HepG2 (cell line): Measurements from ENCODE around the gene LDLRAD4. TPM values are rescaled to one million over a fixed set of nuclear protein-coding genes. Genes with fewer than 3 reads are reported as not detected.

Experiments
- ATAC-seq: fragments of 200-7000 bp; cut with Tn5 transposase; 3 replicates; pipeline ENCODE4 v1.9.1; 2020; ENCODE audit warnings: mild to moderate bottlenecking, moderate library complexity
- BruUV-seq: library from RNA; stranded (reverse); fragments of 400-500 nt; replicated peaks from 2 replicates; lab custom pipeline; 2021; lab: Mats Ljungman, UMichigan
- CTCF ChIA-PET: fragments of 300-600 bp; formaldehyde crosslinking; extraction: SDS; loops from one replicate; lab custom pipeline; 2021; ENCODE audit warnings: low total read pairs, inconsistent platforms, low intra/inter-chr PET ratio; lab: Yijun Ruan, JAX
- POLR2A ChIA-PET: fragments of 350-600 bp; sonication (Branson Sonifier 250); formaldehyde crosslinking; loops from one replicate; lab custom pipeline; 2020; ENCODE audit warnings: antibody characterized with exemption, inconsistent platforms; lab: Yijun Ruan, JAX
- DNase-seq: peaks from one replicate; pipeline ENCODE4 v3.0.0-alpha.2; 2015; ENCODE audit warnings: low spot score
- FAIRE-seq: peaks from 3 replicates; lab custom pipeline; 2011; peaks lifted over from hg19 to GRCh38; lab: Jason Lieb, UNC
- H2AFZ ChIP-seq: one replicate; pipeline ENCODE4 v1.6.1; 2011; ENCODE audit warnings: low read length, inconsistent platforms
- H3K27ac ChIP-seq: fragments of 300-600 bp; 3 replicates; pipeline ENCODE4 v1.8.0; 2011; ENCODE audit warnings: mixed run types, mild to moderate bottlenecking, mixed read lengths, low read length, inconsistent platforms; ENCODE audit not compliant: insufficient read depth; ENCODE audit errors: extremely low read length
- H3K27me3 ChIP-seq, 2 experiments: fragments of 200-600 bp in 1 of 2; 2 replicates in 1 of 2; 3 replicates in 1 of 2; pipeline versions ENCODE4 v1.6.0 to v1.8.0; 2011; ENCODE audit warnings: low read length in 2 of 2, mild to moderate bottlenecking in 2 of 2, moderate library complexity in 2 of 2, inconsistent platforms in 1 of 2; ENCODE audit not compliant: insufficient read depth in 2 of 2, control insufficient read depth in 1 of 2
- H3K36me3 ChIP-seq, 2 experiments: fragments of 200-600 bp in 1 of 2; replicated peaks in 1 of 2; 2 replicates in 1 of 2; 3 replicates in 1 of 2; pipeline versions ENCODE4 v1.5.1 to v1.8.0; 2011; ENCODE audit warnings: low read length in 2 of 2, inconsistent platforms in 1 of 2; ENCODE audit not compliant: insufficient read depth in 2 of 2, control insufficient read depth in 1 of 2
- H3K4me1 ChIP-seq: 2 replicates; pipeline ENCODE4 v1.5.1; 2012; ENCODE audit warnings: low read length, inconsistent platforms; ENCODE audit not compliant: insufficient read depth
- H3K4me2 ChIP-seq: 2 replicates; pipeline ENCODE4 v1.6.0; 2011; ENCODE audit warnings: low read depth, low read length, inconsistent platforms
- H3K4me3 ChIP-seq, 3 experiments: fragments of 200-600 bp in 1 of 3; sonication (generic), shearing (Covaris generic) in 1 of 3; replicated peaks in 1 of 3; 2 replicates each; pipeline ENCODE4 v1.5.1; 2011 to 2016; ENCODE audit warnings: low read length in 3 of 3, inconsistent platforms in 2 of 3, low read depth in 2 of 3, mild to moderate bottlenecking in 2 of 3, control low read depth in 1 of 3, mixed read lengths in 1 of 3; ENCODE audit not compliant: insufficient read depth in 1 of 3
- H3K79me2 ChIP-seq: one replicate; pipeline ENCODE4 v1.6.1; 2011; ENCODE audit warnings: low read length, inconsistent platforms; ENCODE audit not compliant: insufficient read depth
- H3K9ac ChIP-seq: 2 replicates; pipeline ENCODE4 v1.6.0; 2011; ENCODE audit warnings: mild to moderate bottlenecking, low read depth, low read length, inconsistent platforms; ENCODE audit not compliant: insufficient read depth
- H3K9me3 ChIP-seq: 2 replicates; pipeline ENCODE4 v1.5.1; 2012; ENCODE audit warnings: mild to moderate bottlenecking, low read length
- H4K20me1 ChIP-seq: 2 replicates; pipeline ENCODE4 v1.6.0; 2011; ENCODE audit warnings: inconsistent platforms, mild to moderate bottlenecking, low read length, moderate library complexity; ENCODE audit not compliant: insufficient read depth
- EP300 ChIP-seq, 3 experiments: sonication (generic) in 1 of 3; formaldehyde crosslinking in 1 of 3; IDR thresholded peaks; 2 replicates each; pipeline versions ENCODE4 v1.5.1 to v1.6.1; 2011 to 2020; ENCODE audit warnings: low read depth in 2 of 3, low read length in 2 of 3, borderline replicate concordance in 1 of 3, improper control_type of control experiment in 1 of 3, mild to moderate bottlenecking in 1 of 3, missing genetic modification reagents in 1 of 3, moderate library complexity in 1 of 3
- FOSL1 ChIP-seq: sonication (generic); formaldehyde crosslinking; IDR thresholded peaks from 2 replicates; pipeline ENCODE4 v1.9.0; 2021; ENCODE audit warnings: missing genetic modification reagents, borderline replicate concordance
- MAZ ChIP-seq, 2 experiments: sonication (generic) in 1 of 2; formaldehyde crosslinking in 1 of 2; IDR thresholded peaks; 2 replicates each; pipeline versions ENCODE4 v1.5.0 to v1.6.1; 2012 to 2020; ENCODE audit warnings: low read depth in 2 of 2, mild to moderate bottlenecking in 2 of 2, borderline replicate concordance in 1 of 2, improper control_type of control experiment in 1 of 2, low read length in 1 of 2, missing genetic modification reagents in 1 of 2, moderate library complexity in 1 of 2
- USF2 ChIP-seq, 2 experiments: sonication (generic) in 1 of 2; formaldehyde crosslinking in 1 of 2; IDR thresholded peaks; 2 replicates each; pipeline versions ENCODE4 v1.5.1 to v1.6.1; 2011 to 2020; ENCODE audit warnings: borderline replicate concordance in 1 of 2, low read depth in 1 of 2, low read length in 1 of 2, mild to moderate bottlenecking in 1 of 2, missing genetic modification reagents in 1 of 2, moderate library complexity in 1 of 2
- ZNF264 ChIP-seq: sonication (generic); formaldehyde crosslinking; IDR thresholded peaks from 2 replicates; pipeline ENCODE4 v1.4.0; 2020; ENCODE audit warnings: missing genetic modification reagents
- ZNF484 ChIP-seq: sonication (generic); formaldehyde crosslinking; IDR thresholded peaks from 2 replicates; pipeline ENCODE4 v1.5.1; 2020; ENCODE audit warnings: mild to moderate bottlenecking, low read depth, missing genetic modification reagents, borderline replicate concordance
- ZNF547 ChIP-seq: sonication (generic); formaldehyde crosslinking; IDR thresholded peaks from 2 replicates; pipeline ENCODE4 v1.5.1; 2020; ENCODE audit warnings: mild to moderate bottlenecking, missing genetic modification reagents
- ZNF562 ChIP-seq: sonication (generic); formaldehyde crosslinking; IDR thresholded peaks from 2 replicates; pipeline ENCODE4 v1.8.0; 2022; ENCODE audit warnings: missing genetic modification reagents, borderline replicate concordance
- ZNF782 ChIP-seq: sonication (generic); formaldehyde crosslinking; IDR thresholded peaks from 2 replicates; pipeline ENCODE4 v1.4.0; 2020; ENCODE audit warnings: missing genetic modification reagents, mild to moderate bottlenecking, borderline replicate concordance
- WGBS: methylation state at CpG from one replicate; pipeline ENCODE4 v1.1.6; 2017; ENCODE audit warnings: low lambda C conversion rate; 5-methylcytosine and 5-hydroxymethylcytosine counted together
- in situ Hi-C: cut with HindIII; loops from 2 replicates; pipeline ENCODE4 v1.10.0; 2017; ENCODE audit warnings: low pct_unique_long_range_greater_than_20kb; ENCODE audit not compliant: extremely low pct_ligation_motif_present
- intact Hi-C: fragments of 100-400 bp; cut with micrococcal nuclease; formaldehyde crosslinking; loops from one replicate; pipeline ENCODE4 v1.10.0; 2022; ENCODE audit not compliant: unreplicated experiment
- polyA plus RNA-seq, 8 experiments: library from polyadenylated mRNA; depleted of rRNA in 3 of 8; stranded (reverse) in 7 of 8; unstranded in 1 of 8; fragments of >200 nt; fragmentation: Illumina TruSeq in 4 of 8; extraction: Trizol in 4 of 8; gene quantifications; 2 replicates each; pipeline versions ENCODE4 v1.2.1 to v1.2.3, GENCODE V29; 2011 to 2016; ENCODE audit warnings: low read depth in 4 of 8, missing spikeins in 1 of 8, mixed read lengths in 1 of 8; ENCODE audit not compliant: insufficient read depth in 1 of 8
- total RNA-seq, 5 experiments: library from RNA; depleted of rRNA; stranded (reverse); fragments of >200 nt; fragmentation: Illumina TruSeq; extraction: Trizol; gene quantifications; 2 replicates each; pipeline ENCODE4 v1.2.3, GENCODE V29; 2016; ENCODE audit warnings: low read depth in 1 of 5

Gene LDLRAD4
- total and polyA plus RNA-seq, 2 of the 13 experiments (the other 11 are each of a cell fraction or from before 2014, with no cell fraction given), result 13.6 to 20.9 TPM

- ChIA-PET POLR2A (no interaction called here), CTCF (no interaction called here)
- no peaks in the 10 kb centered on the region for H3K79me2 ChIP-seq
- no TSS peak for BruUV-seq
- no peak for DNase-seq
- 93% methylated on average over 5 of the region's 14 CpGs for WGBS
- no peak for TF ChIP-seq ZNF782 (CRISPR knock-in tag)
- no peak for TF ChIP-seq USF2 (IDR thresholded peaks at IDR 0.05; ENCODE audit: low read depth, low read length)
- no peak for TF ChIP-seq USF2 (CRISPR knock-in tag; IDR thresholded peaks at IDR 0.05; ENCODE audit: borderline replicate concordance)
- TF ChIP-seq MAZ (IDR thresholded peaks at IDR 0.05; ENCODE audit: borderline replicate concordance, low read depth, low read length), result no peak
- TF ChIP-seq MAZ (CRISPR knock-in tag; IDR thresholded peaks at IDR 0.05; ENCODE audit: low read depth), result no peak
- TF ChIP-seq ZNF484 (CRISPR knock-in tag), result no peak
- TF ChIP-seq FOSL1 (CRISPR knock-in tag), result no peak
- TF ChIP-seq ZNF264 (CRISPR knock-in tag), result no peak
- no peak for TF ChIP-seq ZNF547
- no peak for TF ChIP-seq ZNF562 (CRISPR knock-in tag)
- TF ChIP-seq EP300 (IDR thresholded peaks at IDR 0.05; ENCODE audit: low read depth in 2 of 2, low read length in 2 of 2), result no peak
- no peak for TF ChIP-seq EP300 (CRISPR knock-in tag; IDR thresholded peaks at IDR 0.05; ENCODE audit: borderline replicate concordance)
- intact Hi-C loops, result no loop called here
- H3K36me3 ChIP-seq, result no peaks in the 10 kb centered on the region
- H3K9me3 ChIP-seq, result no peaks in the 10 kb centered on the region
- H3K4me1 ChIP-seq, result peaks cover 9% of the 10 kb centered on the region; the same call in 1 of the 2 replicates
- no peak overlapping the region for H2AFZ ChIP-seq
- H3K4me3 ChIP-seq, result no peak overlapping the region
- H3K4me2 ChIP-seq, result no peak overlapping the region
- no peak for FAIRE-seq
- H3K9ac ChIP-seq, result no peak overlapping the region
- no peak overlapping the region for H3K27ac ChIP-seq
- in situ Hi-C loops, result no loop called here
- H4K20me1 ChIP-seq, result no peaks in the 10 kb centered on the region
- no peak for ATAC-seq
- H3K27me3 ChIP-seq, result no peaks in the 10 kb centered on the region
These were observed 158.3 kb downstream of the LDLRAD4 start for GRCh38 chr18:13376841-13377351.
